GM12878 (cell line): ENCODE data around the gene TRAPPC4.
A peak's percentile ranks its signal among the peaks of the same experiment; 100 is the strongest.

Experiments used
- BACH1 ChIP-seq: fragments of 450-650 bp; IDR thresholded peaks from 2 replicates; pipeline ENCODE4 v1.6.1; 2017; ENCODE audit warnings: mild to moderate bottlenecking, borderline replicate concordance
- BHLHE40 ChIP-seq, 2 experiments: fragments of 450-650 bp in 1 of 2; IDR thresholded peaks; 2 replicates each; pipeline ENCODE4 v1.6.1; 2011 to 2017; ENCODE audit warnings: low read depth in 2 of 2, borderline replicate concordance in 1 of 2, improper control_type of control experiment in 1 of 2, low read length in 1 of 2, mild to moderate bottlenecking in 1 of 2
- CTCF ChIP-seq, 3 experiments: IDR thresholded peaks in 2 of 3; conservative IDR thresholded peaks in 1 of 3; 2 replicates each; pipeline ENCODE4 v1.5.1; 2011; ENCODE audit warnings: low read depth in 3 of 3, low read length in 3 of 3, mild to moderate bottlenecking in 3 of 3, control low read depth in 2 of 3, moderate library complexity in 2 of 3, inconsistent platforms in 1 of 3, mixed read lengths in 1 of 3; ENCODE audit not compliant: control insufficient read depth in 2 of 3, insufficient read depth in 1 of 3; ENCODE audit errors: extremely low read depth in 1 of 3
- GABPA ChIP-seq: IDR thresholded peaks from 2 replicates; pipeline ENCODE4 v1.6.1; 2014; ENCODE audit warnings: antibody characterized with exemption, low read depth, mild to moderate bottlenecking, inconsistent platforms
- KAT2A ChIP-seq: conservative IDR thresholded peaks from 2 replicates; pipeline ENCODE4 v1.6.1; 2011; ENCODE audit warnings: low read depth, low read length; ENCODE audit not compliant: control insufficient read depth
- NR2C1 ChIP-seq: fragments of 450-650 bp; IDR thresholded peaks from 2 replicates; pipeline ENCODE4 v1.6.1; 2017; ENCODE audit warnings: antibody characterized with exemption, mild to moderate bottlenecking, moderate library complexity
- POLR2AphosphoS5 ChIP-seq: IDR thresholded peaks from 2 replicates; pipeline ENCODE4 v1.6.1; 2011; ENCODE audit warnings: mild to moderate bottlenecking, low read length, inconsistent platforms
- SUZ12 ChIP-seq: fragments of 200-600 bp; sonication (generic); IDR thresholded peaks from one replicate; pipeline ENCODE4 v1.6.1; 2018; ENCODE audit warnings: antibody characterized with exemption, mild to moderate bottlenecking; ENCODE audit not compliant: unreplicated experiment
- ZBTB33 ChIP-seq: fragments of 450-650 bp; IDR thresholded peaks from 2 replicates; pipeline ENCODE4 v1.6.1; 2017; ENCODE audit warnings: mild to moderate bottlenecking

GRCh38 chr11:119016216-119017009, 2.2 kb upstream of the TRAPPC4 start:
- TF ChIP-seq BHLHE40 (IDR thresholded peaks at IDR 0.05; ENCODE audit: borderline replicate concordance in 1 of 2, low read depth in 2 of 2, low read length in 1 of 2) (no peak), SUZ12 (no peak), GABPA (no peak), KAT2A (no peak), CTCF (IDR thresholded peaks at IDR 0.05 in 2 of 3, conservative IDR thresholded peaks at IDR 0.05 in 1 of 3; ENCODE audit: control insufficient read depth in 2 of 3, extremely low read depth in 1 of 3, insufficient read depth in 1 of 3, low read depth in 3 of 3, low read length in 3 of 3) (no peak), BACH1 (no peak), POLR2AphosphoS5 (0 out of 2 replicates have a peak, but pooled peaks have one; percentile 60), ZBTB33 (no peak), NR2C1 (no peak)
